ENCODE measurements around the gene KLF2.

DNA sequence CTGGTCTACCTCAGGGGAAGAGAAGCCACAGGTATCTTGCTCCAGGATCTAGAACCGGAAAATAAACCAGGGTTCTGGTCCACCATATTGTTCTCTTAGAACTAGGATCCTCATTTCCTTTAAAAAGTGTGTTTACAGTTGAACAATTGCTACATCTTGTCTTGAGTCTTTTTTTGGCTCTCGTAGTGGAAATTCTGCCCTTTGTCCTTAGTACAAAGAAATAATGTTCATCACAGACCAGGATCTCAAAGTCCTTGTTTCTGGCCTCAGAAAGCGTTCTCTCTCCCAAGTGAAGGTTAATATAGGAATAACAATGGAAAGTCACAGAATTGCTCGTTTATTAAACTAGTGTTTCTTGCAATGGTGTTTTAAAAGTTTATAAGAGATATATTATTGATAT lies 20.8 kb downstream of the KLF2 start:
- TF ChIP-seq, protein P1, sequence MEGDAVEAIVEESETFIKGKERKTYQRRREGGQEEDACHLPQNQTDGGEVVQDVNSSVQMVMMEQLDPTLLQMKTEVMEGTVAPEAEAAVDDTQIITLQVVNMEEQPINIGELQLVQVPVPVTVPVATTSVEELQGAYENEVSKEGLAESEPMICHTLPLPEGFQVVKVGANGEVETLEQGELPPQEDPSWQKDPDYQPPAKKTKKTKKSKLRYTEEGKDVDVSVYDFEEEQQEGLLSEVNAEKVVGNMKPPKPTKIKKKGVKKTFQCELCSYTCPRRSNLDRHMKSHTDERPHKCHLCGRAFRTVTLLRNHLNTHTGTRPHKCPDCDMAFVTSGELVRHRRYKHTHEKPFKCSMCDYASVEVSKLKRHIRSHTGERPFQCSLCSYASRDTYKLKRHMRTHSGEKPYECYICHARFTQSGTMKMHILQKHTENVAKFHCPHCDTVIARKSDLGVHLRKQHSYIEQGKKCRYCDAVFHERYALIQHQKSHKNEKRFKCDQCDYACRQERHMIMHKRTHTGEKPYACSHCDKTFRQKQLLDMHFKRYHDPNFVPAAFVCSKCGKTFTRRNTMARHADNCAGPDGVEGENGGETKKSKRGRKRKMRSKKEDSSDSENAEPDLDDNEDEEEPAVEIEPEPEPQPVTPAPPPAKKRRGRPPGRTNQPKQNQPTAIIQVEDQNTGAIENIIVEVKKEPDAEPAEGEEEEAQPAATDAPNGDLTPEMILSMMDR (IDR thresholded peaks at IDR 0.05): no peak
- no peak for TF ChIP-seq POLR2A (IDR thresholded peaks at IDR 0.05)

Data from esophagus squamous epithelium (tissue), 4 donors.